Dendritic cell treated with granulocyte-macrophage colony-stimulating factor and Interleukin-4, amounts not matched to agents 40 ng/mL and 50 ng/mL, for 4 days (primary cell): ENCODE results near the gene TRIM7.

Experiments
- H3K27ac Mint-ChIP-seq: one replicate; pipeline ENCODE4 v1.8.0; 2022; ENCODE audit warnings: mild to moderate bottlenecking, mixed read lengths
- H3K27me3 Mint-ChIP-seq: one replicate; pipeline ENCODE4 v1.8.0; 2022; ENCODE audit warnings: mild to moderate bottlenecking, mixed read lengths
- H3K36me3 Mint-ChIP-seq: one replicate; pipeline ENCODE4 v1.8.0; 2022; ENCODE audit warnings: low read depth, mixed read lengths
- H3K4me1 Mint-ChIP-seq: one replicate; pipeline ENCODE4 v1.8.0; 2022; ENCODE audit warnings: low read depth, mixed read lengths
- H3K4me3 Mint-ChIP-seq: one replicate; pipeline ENCODE4 v1.8.0; 2022; ENCODE audit warnings: mild to moderate bottlenecking, moderate library complexity, mixed read lengths
- H3K9me3 Mint-ChIP-seq: one replicate; pipeline ENCODE4 v1.8.0; 2022; ENCODE audit warnings: mixed read lengths
- intact Hi-C: fragments of 100-400 bp; cut with micrococcal nuclease; formaldehyde crosslinking; loops from one replicate; pipeline ENCODE4 v1.15.0; 2022

Gene TRIM7

GRCh38 chr5:181204826-181205760, at the start of gene TRIM7:
TRIM7 (minus strand) TSS chr5:181205196; CDS start chr5:181205110, 86 bp downstream.
- H3K4me1 Mint-ChIP-seq = peaks cover 56% of the 10 kb centered on the region
- peak within 1 kb of the TSS; percentile 70 for H3K27ac Mint-ChIP-seq
- peak within 1 kb of the TSS; percentile 89 for H3K4me3 Mint-ChIP-seq
- H3K36me3 Mint-ChIP-seq = peaks cover 10% of the 10 kb centered on the region
- H3K27me3 Mint-ChIP-seq = peaks cover 20% of the 10 kb centered on the region
- intact Hi-C loops = loop anchor here (1.0 to 5.0 kb wide), 2 partner anchors 14 to 33 kb away; no protein-coding TSS in a partner anchor
- no peaks in the 10 kb centered on the region for H3K9me3 Mint-ChIP-seq

GRCh38 chr5:181248277-181248676, 43.3 kb upstream of the TRIM7 start:
- Mint-ChIP-seq H3K9me3 (no peaks in the 10 kb centered on the region), H3K27ac (peak overlapping the region; percentile 100), H3K4me1 (peaks cover 66% of the 10 kb centered on the region), H3K27me3 (no peaks in the 10 kb centered on the region), H3K36me3 (peaks cover 76% of the 10 kb centered on the region), H3K4me3 (peak overlapping the region; percentile 96)
- intact Hi-C loops = loop anchor here (10.0 kb wide), 1 partner anchor 443 kb away; the partner anchor contains the start of gene MGAT1

DNA sequence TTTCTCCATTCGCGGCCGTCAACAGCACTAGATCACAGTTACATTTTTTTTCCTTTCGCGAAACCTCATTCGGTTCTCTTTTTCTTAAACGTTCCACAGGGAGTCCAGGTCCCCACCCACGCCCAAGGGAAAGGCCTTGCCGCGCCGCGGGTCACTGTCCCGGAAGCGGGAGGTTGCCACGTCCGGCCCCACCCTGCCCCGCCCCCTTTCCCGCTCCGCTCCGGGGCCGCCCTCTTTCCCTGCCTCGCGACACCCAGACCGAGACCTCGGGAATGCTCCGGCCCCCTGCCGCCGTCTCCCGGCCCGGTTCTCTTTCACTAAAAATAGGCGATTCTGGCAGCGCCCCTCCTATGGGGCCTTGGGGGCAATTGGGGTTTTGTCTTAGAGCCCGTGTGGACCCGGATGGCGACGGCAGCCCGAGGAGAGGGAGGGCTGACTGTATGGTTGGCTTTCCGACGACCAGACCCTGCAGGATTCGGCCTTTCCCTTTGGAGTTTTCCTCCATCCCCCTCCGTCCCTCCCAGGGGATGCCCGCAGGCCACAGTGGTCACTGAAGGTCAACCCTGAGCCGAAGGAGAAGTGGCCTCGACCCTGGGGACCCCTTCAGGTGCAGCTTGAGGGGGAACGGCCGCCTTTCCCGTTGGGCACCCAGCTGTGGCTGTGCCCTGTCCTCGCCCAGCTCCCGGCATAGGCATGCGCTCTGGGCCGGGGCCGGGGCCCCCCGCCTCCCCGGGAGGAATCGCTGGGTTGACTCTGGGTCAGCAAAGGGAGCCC, 41.5 kb upstream of the TRIM7 start:
- peaks cover 80% of the 10 kb centered on the region for H3K36me3 Mint-ChIP-seq
- peak overlapping the region; percentile 96 for H3K4me3 Mint-ChIP-seq
- peaks cover 75% of the 10 kb centered on the region for H3K4me1 Mint-ChIP-seq
- peak overlapping the region; percentile 100 for H3K27ac Mint-ChIP-seq
- no peaks in the 10 kb centered on the region for H3K9me3 Mint-ChIP-seq
- intact Hi-C loops = loop anchor here (1.0 to 10.0 kb wide), 2 partner anchors 15 to 442 kb away; partner anchors contain the start of genes MGAT1 and TRIM52
- H3K27me3 Mint-ChIP-seq = no peaks in the 10 kb centered on the region

DNA sequence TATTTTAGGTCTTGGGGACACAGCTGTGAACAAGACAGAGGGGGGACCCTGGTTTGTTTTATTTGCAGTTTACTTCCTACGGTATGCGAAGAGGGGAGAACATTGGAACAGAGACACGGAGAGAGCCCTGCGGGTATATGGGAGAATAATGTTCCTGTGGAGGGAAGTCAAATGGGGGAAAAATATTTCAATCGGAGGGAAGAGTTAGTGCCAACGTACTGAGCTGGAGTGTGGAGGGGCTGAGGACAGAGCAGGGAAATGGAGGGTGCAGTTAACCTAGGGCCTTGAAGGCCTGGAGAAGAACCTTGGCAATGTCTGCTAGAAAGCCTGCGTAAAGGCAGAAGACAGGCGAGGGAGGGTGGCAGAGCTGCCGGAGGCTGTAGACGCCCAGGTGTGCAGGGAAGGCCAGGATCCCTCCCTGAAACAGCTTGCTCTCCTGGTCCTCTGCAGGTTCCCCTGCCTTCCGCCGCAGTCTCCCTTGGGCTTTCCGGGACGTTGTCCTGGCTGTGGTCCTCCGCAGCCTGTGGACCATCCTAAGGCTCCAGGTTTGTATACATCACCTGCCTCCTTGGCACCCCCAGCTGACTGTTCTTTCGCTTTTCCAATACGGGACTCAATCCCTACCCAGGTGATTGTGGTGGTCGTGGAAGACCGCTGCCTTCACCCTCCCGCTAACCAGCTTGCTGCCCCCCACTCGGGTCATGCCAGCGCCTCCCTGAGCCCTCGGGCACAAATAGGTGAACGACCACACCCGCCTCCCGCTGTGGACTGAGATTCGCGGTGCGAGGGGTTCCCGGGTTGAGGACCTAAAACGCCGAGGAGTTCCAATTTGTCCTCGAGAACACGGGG, 40.7 kb upstream of the TRIM7 start:
- Mint-ChIP-seq H3K9me3 (no peaks in the 10 kb centered on the region), H3K4me1 (peaks cover 75% of the 10 kb centered on the region), H3K36me3 (peaks cover 80% of the 10 kb centered on the region), H3K4me3 (peak overlapping the region; percentile 96), H3K27me3 (no peaks in the 10 kb centered on the region), H3K27ac (peak overlapping the region; percentile 100)
- intact Hi-C loops = loop anchor here (1.0 to 10.0 kb wide), 2 partner anchors 16 to 441 kb away; partner anchors contain the start of genes MGAT1 and TRIM52

- H3K4me3 Mint-ChIP-seq = peak within 1 kb of the TSS; percentile 96
- no peaks in the 10 kb centered on the region for H3K27me3 Mint-ChIP-seq
- no peaks in the 10 kb centered on the region for H3K9me3 Mint-ChIP-seq
- peaks cover 80% of the 10 kb centered on the region for H3K36me3 Mint-ChIP-seq
- intact Hi-C loops = loop anchor here (1.0 to 10.0 kb wide), 4 partner anchors 20 to 439 kb away; partner anchors contain the start of genes MGAT1, TRIM41 and ZFP62
- H3K27ac Mint-ChIP-seq = peak within 1 kb of the TSS; percentile 100
- H3K4me1 Mint-ChIP-seq = peaks cover 59% of the 10 kb centered on the region
Observed at GRCh38 chr5:181243564-181244343, 38.8 kb upstream of the TRIM7 start, which contains the start of gene RACK1. RACK1 (minus strand) TSS chr5:181243906; CDS start chr5:181243800, 106 bp downstream.

DNA sequence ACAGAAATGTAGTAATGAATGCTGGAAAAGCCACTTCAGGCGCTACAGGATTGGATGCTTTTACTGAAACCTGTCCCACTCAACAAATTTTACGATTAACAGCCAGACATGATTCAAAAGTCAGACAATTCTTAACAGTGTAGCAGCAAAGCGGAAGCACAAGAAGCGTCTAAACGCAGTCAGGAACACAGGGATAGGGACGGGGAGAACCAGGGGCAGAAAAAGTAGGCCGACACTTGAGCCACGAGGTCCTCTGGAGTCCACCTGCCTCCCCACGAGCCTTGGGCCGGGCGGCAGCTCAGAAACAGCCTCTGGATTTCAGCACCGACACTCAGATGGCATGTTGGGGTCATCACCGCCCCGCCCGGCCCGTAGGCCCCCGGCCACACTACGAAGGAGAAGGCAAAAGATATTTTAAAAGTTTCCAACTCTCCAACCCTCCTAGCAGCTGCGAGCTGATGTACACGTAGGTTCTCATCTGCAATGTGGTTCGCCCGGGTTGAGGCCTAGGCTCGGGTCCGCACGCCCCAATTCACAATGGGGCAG, 38.1 kb upstream of the TRIM7 start:
- intact Hi-C loops = loop anchor here (5.0 to 10.0 kb wide), 2 partner anchors 381 to 438 kb away; partner anchors contain the start of genes MGAT1 and ZFP62
- Mint-ChIP-seq H3K36me3 (peaks cover 84% of the 10 kb centered on the region), H3K9me3 (no peaks in the 10 kb centered on the region), H3K27ac (peak overlapping the region; percentile 100), H3K4me3 (peak overlapping the region; percentile 92), H3K4me1 (peaks cover 57% of the 10 kb centered on the region), H3K27me3 (no peaks in the 10 kb centered on the region)

- H3K36me3 Mint-ChIP-seq = peaks cover 84% of the 10 kb centered on the region
- H3K4me3 Mint-ChIP-seq = peak overlapping the region; percentile 92
- peaks cover 49% of the 10 kb centered on the region for H3K4me1 Mint-ChIP-seq
- H3K9me3 Mint-ChIP-seq = no peaks in the 10 kb centered on the region
- no peaks in the 10 kb centered on the region for H3K27me3 Mint-ChIP-seq
- peak overlapping the region; percentile 100 for H3K27ac Mint-ChIP-seq
- intact Hi-C loops = loop anchor here (5.0 to 10.0 kb wide), 2 partner anchors 380 to 437 kb away; partner anchors contain the start of genes MGAT1 and ZFP62
Observed at GRCh38 chr5:181242031-181242451, 37.0 kb upstream of the TRIM7 start.

GRCh38 chr5:181241393-181241975, 36.5 kb upstream of the TRIM7 start:
- Mint-ChIP-seq H3K27ac (peak overlapping the region; percentile 100), H3K4me3 (peak overlapping the region; percentile 92), H3K9me3 (no peaks in the 10 kb centered on the region), H3K27me3 (no peaks in the 10 kb centered on the region), H3K4me1 (peaks cover 48% of the 10 kb centered on the region), H3K36me3 (peaks cover 84% of the 10 kb centered on the region)
- intact Hi-C loops = loop anchor here (5.0 to 10.0 kb wide), 2 partner anchors 379 to 437 kb away; partner anchors contain the start of genes MGAT1 and ZFP62

GRCh38 chr5:181239062-181239663, 34.2 kb upstream of the TRIM7 start:
- Mint-ChIP-seq H3K4me1 (peaks cover 32% of the 10 kb centered on the region), H3K4me3 (no peak overlapping the region), H3K36me3 (peaks cover 100% of the 10 kb centered on the region), H3K27me3 (no peaks in the 10 kb centered on the region), H3K27ac (no peak overlapping the region), H3K9me3 (no peaks in the 10 kb centered on the region)
- intact Hi-C loops = no loop called here

DNA sequence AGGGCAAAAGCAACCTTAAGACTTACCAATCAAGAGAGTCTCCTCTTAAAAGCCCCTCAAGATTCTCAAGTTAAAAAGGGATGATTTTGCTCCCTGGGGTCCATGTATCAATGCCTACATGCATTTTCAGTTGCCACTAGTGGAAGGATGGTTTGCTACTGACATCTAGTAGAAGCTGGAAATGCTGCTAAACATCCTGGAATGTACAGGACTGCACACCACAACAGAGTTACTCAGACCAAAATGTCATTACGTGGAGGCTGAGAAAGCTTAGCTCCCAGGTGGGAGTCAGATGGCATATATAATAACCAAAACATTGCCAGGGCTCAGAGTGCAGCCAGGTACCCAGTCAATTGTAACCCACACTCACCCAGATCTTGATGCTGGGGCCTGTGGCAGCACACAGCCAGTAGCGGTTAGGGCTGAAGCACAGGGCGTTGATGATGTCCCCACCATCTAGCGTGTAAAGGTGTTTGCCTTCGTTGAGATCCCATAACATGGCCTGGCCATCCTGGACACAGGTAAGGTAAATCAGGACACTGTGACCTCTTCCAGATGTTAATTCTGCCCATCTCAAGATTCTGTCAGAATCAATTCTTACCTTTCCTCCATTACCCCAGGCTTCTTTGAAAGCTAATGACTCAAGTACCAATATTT, 32.9 kb upstream of the TRIM7 start:
- Mint-ChIP-seq H3K27ac (no peak overlapping the region), H3K27me3 (no peaks in the 10 kb centered on the region), H3K4me3 (no peak overlapping the region), H3K4me1 (peaks cover 39% of the 10 kb centered on the region), H3K9me3 (no peaks in the 10 kb centered on the region), H3K36me3 (peaks cover 100% of the 10 kb centered on the region)
- intact Hi-C loops = no loop called here

- Mint-ChIP-seq H3K27me3 (no peaks in the 10 kb centered on the region), H3K36me3 (peaks cover 100% of the 10 kb centered on the region), H3K27ac (no peak overlapping the region), H3K4me3 (no peak overlapping the region), H3K4me1 (peaks cover 31% of the 10 kb centered on the region), H3K9me3 (no peaks in the 10 kb centered on the region)
- intact Hi-C loops = no loop called here
Observed at GRCh38 chr5:181236954-181237641, 32.1 kb upstream of the TRIM7 start.
